ENCODE measurements around the gene SOS1.
A peak's percentile ranks its signal among the peaks of the same experiment; 100 is the strongest.
"Not testable (repeated sequence)": the region's sequence is repeated elsewhere in the genome, so short reads cannot be mapped to it uniquely, and the experiment has no call there.

The SOS1 gene

GRCh38 chr2:39120771-39121522 lies at the start of gene SOS1:
TSS of gene SOS1 (minus strand) at chr2:39121051. CDS start at chr2:39120422, 629 bp downstream.
- peak; percentile 93 to 95 for DNase-seq

- DNase-seq, result no peak
Measured at GRCh38 chr2:39164089-39164488, 43.2 kb upstream of the SOS1 start.

DNA sequence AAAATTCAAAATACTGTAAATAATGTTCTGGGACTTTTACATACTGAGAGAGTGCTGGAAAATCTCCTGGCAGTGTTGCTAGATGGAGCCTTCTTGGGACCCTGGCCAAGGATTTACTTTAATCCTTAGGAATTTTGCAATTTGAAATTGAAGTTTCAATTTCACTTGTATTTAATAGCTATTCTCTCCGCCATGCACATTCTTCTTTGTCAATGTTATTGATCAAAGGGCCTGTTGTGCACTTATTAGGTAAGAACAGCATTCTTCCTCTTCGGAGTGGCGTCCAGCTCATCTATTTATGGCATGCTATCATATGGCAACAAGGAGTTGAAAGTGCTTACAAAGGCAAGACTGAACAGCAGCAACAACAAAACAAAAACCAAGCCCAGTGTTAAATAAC lies 40.1 kb upstream of the SOS1 start:
- DNase-seq, result no peak

DNA sequence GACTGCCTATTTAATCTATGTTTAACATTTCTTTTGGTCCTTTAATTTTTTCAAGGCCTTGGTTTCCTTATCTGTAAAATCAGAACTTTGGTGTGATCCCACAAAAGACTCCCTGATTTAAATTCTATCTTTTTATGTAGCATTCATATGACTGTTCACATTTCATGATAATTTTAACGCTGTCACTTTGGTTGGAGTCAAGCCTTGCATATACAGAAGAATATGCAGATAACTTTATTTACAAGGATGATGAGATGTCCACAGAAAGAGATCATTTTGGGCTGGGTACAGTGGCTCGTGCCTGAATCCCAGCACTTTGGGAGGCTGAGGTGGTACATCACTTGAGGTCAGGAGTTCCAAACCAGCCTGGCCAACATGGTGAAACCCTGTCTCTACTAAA lies 38.4 kb upstream of the SOS1 start:
- DNase-seq, result no peak

GRCh38 chr2:39158351-39158750 lies 37.5 kb upstream of the SOS1 start:
- DNase-seq, result no peak

DNA sequence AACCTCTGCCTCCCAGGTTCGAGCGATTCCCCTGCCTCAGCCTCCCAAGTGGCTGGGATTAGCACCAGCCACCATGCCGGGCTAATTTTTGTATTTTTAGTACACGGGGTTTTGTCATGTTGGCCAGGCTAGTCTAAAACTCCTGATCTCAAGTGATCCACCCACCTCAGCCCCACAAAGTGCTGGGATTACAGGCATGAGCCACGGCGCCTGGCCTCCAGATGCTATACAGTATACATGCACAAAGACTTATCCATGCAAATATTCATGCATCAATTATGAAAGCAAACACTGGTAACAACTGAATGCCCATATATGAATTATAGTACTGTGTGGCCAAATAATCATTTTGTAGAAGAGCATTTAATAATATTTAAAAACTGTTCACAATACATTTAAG lies 36.0 kb upstream of the SOS1 start:
- no peak for DNase-seq

- no peak for DNase-seq
Measured at GRCh38 chr2:39156107-39156506, 35.3 kb upstream of the SOS1 start.

DNA sequence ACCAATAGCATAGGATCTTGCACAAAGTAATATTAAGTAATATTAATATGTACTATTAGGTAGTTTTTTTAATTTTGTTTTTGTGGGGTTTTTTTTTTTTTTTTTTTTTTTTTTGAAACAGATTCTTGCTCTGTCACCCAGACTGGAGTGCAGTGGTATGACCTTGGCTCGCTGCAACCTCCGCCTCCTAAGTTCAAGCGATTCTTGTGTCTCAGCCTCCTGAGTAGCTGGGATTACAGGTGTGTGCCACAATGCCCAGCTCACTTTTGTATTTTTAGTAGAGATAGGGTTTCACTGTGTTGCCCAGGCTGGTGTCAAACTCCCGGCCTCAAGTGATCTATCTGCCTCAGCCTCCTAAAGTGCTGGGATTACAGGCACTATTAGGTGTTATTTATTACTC lies 34.7 kb upstream of the SOS1 start:
- not testable (repeated sequence) for DNase-seq

DNA sequence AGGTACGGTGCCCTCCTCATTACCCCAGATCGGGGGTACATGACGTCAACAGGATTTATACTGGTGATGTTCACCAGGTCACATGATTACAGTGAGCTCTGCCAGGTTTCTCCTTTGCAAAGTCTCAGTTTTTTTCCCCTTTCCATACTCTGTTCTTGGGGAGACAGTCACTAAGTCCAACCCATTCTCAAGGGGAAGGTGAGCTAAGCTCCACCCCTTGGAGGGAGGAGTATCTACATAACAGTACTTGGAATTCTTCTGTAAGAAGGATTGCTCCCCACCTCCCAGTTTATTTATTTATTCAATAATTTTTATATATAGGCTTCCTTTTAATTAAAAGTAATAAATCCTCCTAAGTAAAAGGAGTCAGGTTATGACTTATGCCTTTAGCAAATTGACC lies 34.1 kb upstream of the SOS1 start:
- no peak for DNase-seq

GRCh38 chr2:39153312-39153711 lies 32.5 kb upstream of the SOS1 start:
- no peak for DNase-seq

DNA sequence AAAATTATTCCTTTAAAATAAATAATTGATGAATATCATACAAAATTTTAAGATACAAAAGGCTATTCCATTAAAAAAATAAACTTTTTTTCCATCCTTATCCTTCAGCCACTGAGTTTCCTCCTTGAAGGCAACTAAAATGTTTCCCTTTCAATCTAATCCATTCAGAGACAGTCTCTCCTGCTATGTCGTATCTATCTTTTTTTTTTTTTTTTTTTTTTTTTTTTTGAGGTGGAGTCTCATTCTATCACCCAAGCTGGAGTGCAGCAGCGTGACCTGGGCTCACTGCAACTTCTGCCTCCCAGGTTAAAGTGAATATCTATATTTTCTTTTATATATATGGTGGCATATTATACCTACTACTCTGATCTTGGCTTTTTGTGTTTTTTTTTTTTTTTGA lies 31.7 kb upstream of the SOS1 start:
- DNase-seq, result no peak

DNA sequence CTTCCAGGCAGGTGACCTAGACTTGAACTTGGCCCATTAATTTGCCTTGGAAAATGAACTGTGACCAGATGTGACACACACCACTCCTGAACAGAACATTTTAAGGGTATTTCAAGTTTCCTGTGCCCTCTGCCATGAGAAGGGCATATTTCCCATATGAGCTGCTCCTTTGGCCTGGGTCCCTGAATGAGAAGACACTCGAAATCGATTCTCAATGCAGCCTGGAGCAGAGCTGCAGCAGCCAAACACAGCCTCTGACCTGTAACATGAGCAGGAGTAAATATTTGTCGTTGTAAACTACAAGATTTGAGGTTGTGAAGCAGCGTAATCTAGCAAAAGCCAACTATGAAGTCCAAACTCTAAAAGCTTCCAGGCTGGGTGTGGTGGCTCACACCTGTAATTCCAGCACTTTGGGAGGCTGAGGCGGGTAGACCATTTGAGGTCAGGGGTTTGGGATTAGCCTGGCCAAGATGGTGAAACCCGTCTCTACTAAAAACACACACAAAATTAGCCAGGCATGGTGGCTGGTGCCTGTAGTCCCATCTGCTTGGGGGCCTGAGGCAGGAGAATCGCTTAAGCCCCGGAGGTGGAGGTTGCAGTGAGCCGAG lies 30.1 kb upstream of the SOS1 start:
- DNase-seq, result no peak

- no peak for DNase-seq
Measured at GRCh38 chr2:39150102-39150562, 29.3 kb upstream of the SOS1 start.

GRCh38 chr2:39146630-39147029 lies 25.8 kb upstream of the SOS1 start:
- no peak for DNase-seq

DNA sequence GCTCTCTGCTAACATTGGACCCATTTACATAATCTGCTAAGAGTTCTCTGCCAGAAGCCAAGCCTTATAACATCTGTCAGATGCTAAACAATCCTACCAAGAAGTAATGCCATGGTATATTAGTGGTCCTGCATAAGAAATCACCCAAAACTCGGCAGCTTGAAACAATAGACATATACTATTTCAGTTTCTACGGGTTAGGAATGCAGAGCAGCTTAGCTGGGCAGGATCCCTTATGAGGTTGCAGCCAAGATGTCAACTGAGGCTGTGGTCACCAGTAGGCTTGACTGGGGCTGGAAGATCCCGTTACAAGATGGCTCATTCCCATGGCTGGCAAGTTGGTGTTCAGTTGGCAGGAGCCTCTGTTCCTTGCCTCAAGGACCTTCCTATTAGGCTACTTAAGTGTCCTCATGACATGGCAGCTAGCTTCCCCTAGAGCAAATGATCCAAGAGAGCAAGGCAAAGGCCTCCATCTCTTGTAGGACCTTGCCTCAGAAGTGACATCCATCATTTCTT lies 25.1 kb upstream of the SOS1 start:
- DNase-seq, result no peak

- DNase-seq, result no peak
Measured at GRCh38 chr2:39144416-39144815, 23.6 kb upstream of the SOS1 start.

DNA sequence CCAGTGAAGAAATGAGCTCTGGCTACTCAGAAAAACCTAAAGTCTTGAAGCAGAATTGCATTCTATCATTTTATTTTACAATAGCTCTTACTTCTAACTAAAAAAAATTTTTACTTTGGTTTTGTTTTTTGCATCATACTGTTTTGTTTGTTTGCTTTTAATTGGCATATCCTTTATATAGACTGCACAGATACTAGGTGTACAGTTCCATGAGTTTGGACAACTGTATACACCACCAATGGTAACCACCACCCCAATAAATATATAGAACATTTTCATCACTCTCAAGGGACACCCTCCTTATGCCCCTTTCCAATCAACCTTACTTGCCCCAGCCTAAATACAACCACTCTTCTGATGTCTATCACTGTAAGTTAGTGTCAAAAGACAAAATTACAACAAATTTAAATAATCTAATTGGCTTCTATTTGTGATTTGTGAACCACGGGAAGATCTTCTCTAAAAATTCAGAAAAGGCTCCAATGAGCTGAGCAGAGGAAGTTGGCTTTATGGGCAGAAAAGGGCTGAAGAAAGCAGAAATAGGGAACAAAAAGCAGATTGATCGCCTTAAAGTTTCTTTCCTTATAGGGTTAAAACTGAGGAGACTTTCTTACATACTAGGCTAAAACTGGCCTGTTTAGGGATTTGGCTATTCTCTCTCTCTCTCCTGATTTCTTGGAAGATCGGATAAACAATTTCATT lies 22.2 kb upstream of the SOS1 start:
- DNase-seq, result no peak

DNA sequence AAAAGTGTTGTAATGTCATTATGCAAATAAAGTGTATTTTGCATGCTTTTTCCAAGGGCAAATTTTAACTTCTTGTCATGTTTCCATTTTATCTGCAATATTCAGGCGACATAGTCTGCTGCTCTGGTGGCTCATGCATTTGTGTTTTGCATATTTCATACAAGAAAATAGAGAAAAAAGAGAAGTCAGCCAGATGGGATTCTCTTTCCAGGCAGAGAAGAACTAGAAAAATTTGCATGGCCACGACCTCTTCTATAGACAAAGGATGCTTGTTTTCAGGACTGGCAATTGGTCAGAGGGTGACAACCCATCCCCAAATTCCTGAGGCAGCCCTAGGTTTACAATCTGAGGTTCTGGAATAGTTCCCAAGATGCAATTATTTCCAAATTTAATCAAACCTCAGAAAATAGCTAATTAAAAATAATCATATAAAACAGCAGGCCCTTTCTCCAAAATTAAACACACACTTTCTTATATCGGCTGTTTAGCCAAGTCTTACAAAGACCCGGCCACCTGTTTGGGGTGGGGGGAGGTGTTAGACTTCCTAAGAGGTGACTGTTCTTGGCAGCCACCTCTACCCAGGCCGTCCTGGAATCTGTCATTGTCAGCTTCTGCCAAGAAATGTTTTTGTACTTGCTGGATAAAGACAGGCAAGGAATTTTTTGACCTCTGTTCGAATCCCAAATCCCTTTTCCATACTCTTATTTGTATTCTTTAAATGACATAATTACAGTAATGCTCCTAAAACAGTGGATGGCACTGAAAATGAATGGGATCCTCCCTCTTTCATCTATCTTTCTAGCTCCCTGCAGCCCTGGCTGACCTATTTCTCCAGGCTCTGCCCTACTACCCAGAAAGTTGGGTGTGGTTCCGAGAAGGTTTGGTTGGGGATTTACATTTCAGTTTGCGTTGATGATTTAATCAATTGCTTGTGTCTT lies 20.8 kb upstream of the SOS1 start:
- peak; percentile 25 to 76 for DNase-seq

- DNase-seq, result not testable (repeated sequence)
Measured at GRCh38 chr2:39140948-39141333, 20.1 kb upstream of the SOS1 start.

GRCh38 chr2:39140322-39140847 lies 19.5 kb upstream of the SOS1 start:
- no peak for DNase-seq

GRCh38 chr2:39139511-39140237 lies 18.8 kb upstream of the SOS1 start:
- no peak for DNase-seq

GRCh38 chr2:39138837-39139211 lies 18.0 kb upstream of the SOS1 start:
- DNase-seq, result no peak
